K562 (cell line): ENCODE data around the gene TMEM151A. TPM values are rescaled to one million over a fixed set of nuclear protein-coding genes. Genes with fewer than 3 reads are reported as not detected.
A peak's percentile ranks its signal among the peaks of the same experiment; 100 is the strongest.

Experiments
- ATAC-seq: fragments of 200-7000 bp; cut with Tn5 transposase; 3 replicates; pipeline ENCODE4 v1.9.1; 2020; ENCODE audit warnings: moderate library complexity
- BruUV-seq: library from RNA; stranded (reverse); fragments of 400-500 nt; replicated peaks from 2 replicates; lab custom pipeline; 2021; lab: Mats Ljungman, UMichigan
- CTCF ChIA-PET: fragments of 300-600 bp; formaldehyde crosslinking; extraction: SDS; loops from one replicate; lab custom pipeline; 2021; ENCODE audit warnings: low intra/inter-chr PET ratio; lab: Yijun Ruan, JAX
- POLR2A ChIA-PET: fragments of 300-600, 350-650 bp; sonication (Branson Sonifier 250); formaldehyde crosslinking; extraction: SDS; loops from one replicate; lab custom pipeline; 2021; ENCODE audit warnings: antibody characterized with exemption, inconsistent platforms; lab: Yijun Ruan, JAX
- DNase-seq, 4 experiments: peaks; one replicate each; pipeline versions ENCODE4 v3.0.0 to v3.0.0-alpha.2; 2011 to 2018; ENCODE audit warnings: low spot score in 3 of 4, mixed read lengths in 3 of 4; ENCODE audit errors: extremely low read depth in 1 of 4
- FAIRE-seq: peaks from 2 replicates; lab custom pipeline; 2011; peaks lifted over from hg19 to GRCh38; lab: Jason Lieb, UNC
- H2AFZ ChIP-seq: 2 replicates; pipeline ENCODE4 v1.6.0; 2011; ENCODE audit warnings: low read depth, low read length, control low read depth, inconsistent platforms
- H3K27ac ChIP-seq: fragments of 200-600 bp; 3 replicates; pipeline ENCODE4 v1.8.0; 2011; ENCODE audit warnings: low read depth, mild to moderate bottlenecking, control low read depth, inconsistent platforms, low read length, moderate library complexity, mixed read lengths; ENCODE audit errors: extremely low read depth
- H3K27me3 ChIP-seq, 2 experiments: fragments of 300-600 bp in 1 of 2; 2 replicates in 1 of 2; 3 replicates in 1 of 2; pipeline versions ENCODE4 v1.6.0 to v1.8.0; 2011; ENCODE audit warnings: inconsistent platforms in 2 of 2, low read length in 2 of 2, mild to moderate bottlenecking in 1 of 2, mixed read lengths in 1 of 2, moderate library complexity in 1 of 2; ENCODE audit not compliant: control insufficient read depth in 2 of 2, insufficient read depth in 2 of 2
- H3K36me3 ChIP-seq: fragments of 300-600 bp; 3 replicates; pipeline ENCODE4 v1.8.0; 2011; ENCODE audit warnings: mild to moderate bottlenecking, low read length, inconsistent platforms; ENCODE audit not compliant: control insufficient read depth, insufficient read depth
- H3K4me1 ChIP-seq, 2 experiments: fragments of 200-600 bp in 1 of 2; replicated peaks in 1 of 2; 2 replicates in 1 of 2; 3 replicates in 1 of 2; pipeline versions ENCODE4 v1.5.1 to v1.8.0; 2011; ENCODE audit warnings: inconsistent platforms in 2 of 2, low read length in 2 of 2, mild to moderate bottlenecking in 1 of 2, mixed read lengths in 1 of 2, moderate library complexity in 1 of 2; ENCODE audit not compliant: control insufficient read depth in 2 of 2, insufficient read depth in 2 of 2
- H3K4me2 ChIP-seq: 2 replicates; pipeline ENCODE4 v1.6.1; 2011; ENCODE audit warnings: low read length, control low read depth, inconsistent platforms, mixed read lengths; ENCODE audit not compliant: insufficient read depth
- H3K4me3 ChIP-seq: fragments of 200-600 bp; sonication (generic), shearing (Covaris generic); 2 replicates; pipeline ENCODE4 v1.5.1; 2016; ENCODE audit warnings: control low read depth, inconsistent platforms
- H3K79me2 ChIP-seq: fragments of 200-600 bp; 3 replicates; pipeline ENCODE4 v1.8.0; 2011; ENCODE audit warnings: low read length, inconsistent platforms; ENCODE audit not compliant: control insufficient read depth, insufficient read depth
- H3K9ac ChIP-seq, 2 experiments: 2 replicates each; pipeline versions ENCODE4 v1.6.0 to v1.6.1; 2011; ENCODE audit warnings: low read depth in 2 of 2, low read length in 2 of 2, control low read depth in 1 of 2, inconsistent platforms in 1 of 2, mild to moderate bottlenecking in 1 of 2, mixed read lengths in 1 of 2; ENCODE audit not compliant: insufficient read depth in 1 of 2
- H3K9me1 ChIP-seq: one replicate; pipeline ENCODE4 v1.6.0; 2011; ENCODE audit warnings: inconsistent platforms, mild to moderate bottlenecking, low read length, moderate library complexity; ENCODE audit not compliant: control insufficient read depth, insufficient read depth
- H3K9me3 ChIP-seq: replicated peaks from 2 replicates; pipeline ENCODE4 v1.5.1; 2011; ENCODE audit warnings: low read depth, low read length, inconsistent platforms; ENCODE audit not compliant: control insufficient read depth, insufficient read depth
- H4K20me1 ChIP-seq: replicated peaks from 2 replicates; pipeline ENCODE4 v1.6.1; 2011; ENCODE audit warnings: low read length, inconsistent platforms, mixed read lengths; ENCODE audit not compliant: control insufficient read depth, insufficient read depth
- C11orf30 ChIP-seq: fragments of 450-650 bp; IDR thresholded peaks from 2 replicates; pipeline ENCODE4 v1.6.1; 2016; ENCODE audit warnings: low read depth, mild to moderate bottlenecking
- CTCF ChIP-seq, 3 experiments: IDR thresholded peaks in 2 of 3; conservative IDR thresholded peaks in 1 of 3; 2 replicates each; pipeline ENCODE4 v1.5.1; 2011 to 2012; ENCODE audit warnings: low read length in 3 of 3, mild to moderate bottlenecking in 3 of 3, control low read depth in 2 of 3, improper control_type of control experiment in 1 of 3, inconsistent platforms in 1 of 3, low read depth in 1 of 3, mixed read lengths in 1 of 3, moderate library complexity in 1 of 3; ENCODE audit not compliant: insufficient read depth in 2 of 3
- ZBTB43 ChIP-seq: sonication (generic); formaldehyde crosslinking; IDR thresholded peaks from 2 replicates; pipeline ENCODE4 v1.8.0; 2023; ENCODE audit warnings: mild to moderate bottlenecking, missing genetic modification reagents
- ZKSCAN1 ChIP-seq: fragments of 150-350 bp; IDR thresholded peaks from 2 replicates; pipeline ENCODE4 v1.6.1; 2016; ENCODE audit warnings: low read depth, low read length
- ZNF398 ChIP-seq: fragments of 250-450 bp; sonication (Bioruptor Pico); IDR thresholded peaks from 2 replicates; pipeline ENCODE4 v1.8.0; 2021; ENCODE audit warnings: moderate library complexity, mild to moderate bottlenecking, inconsistent platforms
- WGBS: fragments of 100-300 bp; shearing (Covaris generic); methylation state at CpG from one replicate; pipeline ENCODE4 v1.1.6; 2016; ENCODE audit warnings: low coverage, mixed read lengths; ENCODE audit not compliant: insufficient coverage; ENCODE audit errors: missing lambda C conversion rate; 5-methylcytosine and 5-hydroxymethylcytosine counted together
- in situ Hi-C: fragments of 300-500 bp; cut with MboI; formaldehyde crosslinking; loops from 4 replicates; pipeline ENCODE4 v1.15.0; 2018; ENCODE audit warnings: inconsistent platforms, mixed read lengths
- intact Hi-C: fragments of 100-400 bp; cut with micrococcal nuclease; formaldehyde crosslinking; loops from 2 replicates; pipeline ENCODE4 v1.14.2; 2022
- polyA plus RNA-seq, 8 experiments: library from polyadenylated mRNA; depleted of rRNA in 4 of 8; stranded (reverse) in 5 of 8; unstranded in 3 of 8; fragments of >200 nt; fragmentation: Nextera tagmentation in 2 of 8; fragmentation: Illumina TruSeq in 1 of 8; extraction: Ambion mirVana in 2 of 8; extraction: Trizol in 1 of 8; gene quantifications; 2 replicates each; pipeline versions ENCODE4 v1.2.1 to v1.2.3, GENCODE V29; 2011 to 2014; ENCODE audit warnings: inconsistent platforms in 1 of 8, missing spikeins in 1 of 8
- total RNA-seq, 7 experiments: library from RNA; depleted of rRNA in 6 of 7; stranded (reverse); fragments of >200 nt in 6 of 7; fragmentation: Illumina TruSeq in 2 of 7; extraction: Trizol in 2 of 7; gene quantifications; 2 replicates each; pipeline versions ENCODE4 v1.2.1 to v1.2.3, GENCODE V29; 2011 to 2021; ENCODE audit warnings: low replicate concordance in 1 of 7

TMEM151A gene
- total and polyA plus RNA-seq, 9 of the 15 experiments (the other 6 are each of a cell fraction or from before 2014, with no cell fraction given), result not detected

GRCh38 chr11:66329165-66329673 is 37.5 kb downstream of the TMEM151A start (continued):
- TF ChIP-seq ZBTB43, result no peak
- peak; percentile 81 for TF ChIP-seq C11orf30
- no peak for TF ChIP-seq ZKSCAN1

GRCh38 chr11:66330931-66331330 is 39.2 kb downstream of the TMEM151A start:
- Histone ChIP-seq H3K36me3 (no peaks in the 10 kb centered on the region), H3K4me2 (no peak overlapping the region), H2AFZ (no peak overlapping the region), H3K4me1 (peaks cover 21 to 81% of the 10 kb centered on the region in 2 experiments), H3K9ac (0 out of 4 replicates have a peak overlapping the region, but pooled peaks of 1 of the 2 experiments have one; percentile 14), H3K9me3 (no peaks in the 10 kb centered on the region), H3K79me2 (no peaks in the 10 kb centered on the region), H3K27ac (no peak overlapping the region), H3K4me3 (no peak overlapping the region), H3K27me3 (no peaks in the 10 kb centered on the region), H4K20me1 (no peaks in the 10 kb centered on the region), H3K9me1 (peaks cover 4% of the 10 kb centered on the region)
- ChIA-PET POLR2A (interaction anchor here (0.6 to 1.5 kb wide), 3 partner anchors 10 to 627 kb away, joined by 3 to 4 read pairs (median 3); no protein-coding TSS in a partner anchor), CTCF (no interaction called here)
- intact Hi-C loops, result no loop called here
- FAIRE-seq (no peak), DNase-seq (no peak), ATAC-seq (no peak)
- 68% methylated on average over 10 of the region's 10 CpGs for WGBS
- in situ Hi-C loops, result no loop called here
- TF ChIP-seq ZNF398 (CRISPR knock-in tag) (no peak), CTCF (IDR thresholded peaks at IDR 0.05 in 2 of 3, conservative IDR thresholded peaks at IDR 0.05 in 1 of 3; ENCODE audit: insufficient read depth in 2 of 3, low read depth in 1 of 3, low read length in 3 of 3) (0 out of 6 replicates have a peak, but pooled peaks of 1 of the 3 experiments have one; percentile 25)
- BruUV-seq, result no TSS peak
